ENCODE measurements around the gene EPHB1.

The EPHB1 gene

DNA sequence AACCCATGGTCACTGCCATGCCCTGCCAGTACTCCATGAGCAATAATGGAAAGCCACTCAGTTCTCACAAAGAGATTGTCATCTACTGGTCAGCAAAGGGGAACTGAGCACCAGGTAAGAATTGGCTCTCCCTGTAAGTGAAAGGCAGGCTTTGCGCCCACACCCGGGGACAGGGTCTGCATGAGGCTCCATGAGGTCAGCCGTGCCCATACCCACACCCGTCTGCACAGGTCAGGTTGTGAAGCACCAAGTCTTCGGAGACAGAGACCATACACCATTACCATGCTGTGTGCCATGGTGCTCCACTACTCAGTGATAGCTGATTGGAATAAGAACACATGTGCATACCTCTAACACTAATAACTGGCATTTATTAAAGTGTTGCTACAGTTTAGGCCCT, 322.9 kb downstream of the EPHB1 start:
- in situ Hi-C loops (cut with HindIII; ENCODE audit: low sequenced_read_pairs): no loop called here
- no peak overlapping the region for H3K4me3 ChIP-seq (ENCODE audit: low read depth, low read length)
- TF ChIP-seq CTCF (IDR thresholded peaks at IDR 0.05; ENCODE audit: low read depth, low read length): no peak
- DNase-seq (ENCODE audit: low read depth, low spot score): no peak

DNA sequence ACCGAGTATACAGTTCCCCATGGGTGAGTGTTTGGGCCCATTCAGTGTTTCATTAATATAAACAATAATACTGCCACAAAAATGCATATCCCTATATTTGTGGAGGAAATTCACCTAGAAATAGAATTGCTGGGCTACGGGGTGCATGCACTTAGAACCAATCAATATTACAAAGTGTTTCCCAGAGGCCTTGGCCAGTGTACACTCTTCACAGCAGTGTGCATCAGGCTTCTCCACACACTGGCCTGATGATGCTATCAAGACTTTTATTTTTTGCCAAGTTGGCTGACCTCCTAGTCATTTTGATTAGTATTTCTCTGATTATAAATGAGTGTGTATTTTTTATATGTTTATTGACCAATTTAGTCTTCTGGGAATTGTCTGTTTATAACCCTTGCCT, 323.7 kb downstream of the EPHB1 start:
- no peak overlapping the region for H3K4me3 ChIP-seq (ENCODE audit: low read depth, low read length)
- no peak for TF ChIP-seq CTCF (IDR thresholded peaks at IDR 0.05; ENCODE audit: low read depth, low read length)
- no peak for DNase-seq (ENCODE audit: low read depth, low spot score)
- in situ Hi-C loops (cut with HindIII; ENCODE audit: low sequenced_read_pairs): no loop called here

DNA sequence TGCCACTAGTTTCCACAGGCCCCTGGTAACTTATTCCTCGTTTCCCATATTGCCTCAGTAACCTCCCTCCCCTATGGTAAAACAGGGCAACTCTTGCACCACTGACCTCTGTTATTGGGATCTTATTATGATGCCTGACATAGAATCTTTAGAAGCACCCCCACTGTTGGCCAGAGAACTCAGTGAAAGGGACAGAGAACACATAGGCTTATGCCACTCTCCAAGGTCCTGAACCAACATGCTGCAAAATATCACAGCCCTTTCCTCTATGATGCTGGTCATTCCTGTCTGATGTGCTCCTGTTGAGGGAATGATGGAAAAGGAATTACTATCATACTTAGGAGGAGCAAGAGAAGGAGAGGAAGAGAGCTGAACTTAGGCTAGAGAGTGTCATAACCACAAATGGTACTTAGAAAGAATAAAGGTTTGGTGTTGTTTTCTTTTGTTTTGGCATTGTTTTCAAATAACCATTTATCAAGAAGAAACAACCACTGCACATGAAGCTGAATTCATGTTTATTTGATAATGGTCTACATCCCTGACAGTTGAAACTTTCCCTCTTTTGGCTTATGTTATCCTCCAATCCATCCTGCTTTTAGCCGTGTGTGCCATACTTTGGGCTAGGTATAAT, 330.2 kb downstream of the EPHB1 start:
- H3K4me3 ChIP-seq (ENCODE audit: low read depth, low read length): no peak overlapping the region
- in situ Hi-C loops (cut with HindIII; ENCODE audit: low sequenced_read_pairs): no loop called here
- TF ChIP-seq CTCF (IDR thresholded peaks at IDR 0.05; ENCODE audit: low read depth, low read length): no peak
- DNase-seq (ENCODE audit: low read depth, low spot score): peak; percentile 22

GRCh38 chr3:135127946-135128470, 332.9 kb downstream of the EPHB1 start:
- TF ChIP-seq CTCF (IDR thresholded peaks at IDR 0.05; ENCODE audit: low read depth, low read length): no peak
- no peak for DNase-seq (ENCODE audit: low read depth, low spot score)
- in situ Hi-C loops (cut with HindIII; ENCODE audit: low sequenced_read_pairs): no loop called here
- H3K4me3 ChIP-seq (ENCODE audit: low read depth, low read length): no peak overlapping the region

GRCh38 chr3:135128818-135129217, 333.8 kb downstream of the EPHB1 start:
- in situ Hi-C loops (cut with HindIII; ENCODE audit: low sequenced_read_pairs): no loop called here
- no peak for TF ChIP-seq CTCF (IDR thresholded peaks at IDR 0.05; ENCODE audit: low read depth, low read length)
- no peak for DNase-seq (ENCODE audit: low read depth, low spot score)

GRCh38 chr3:135131290-135131689, 336.2 kb downstream of the EPHB1 start:
- DNase-seq (ENCODE audit: low read depth, low spot score): no peak
- in situ Hi-C loops (cut with HindIII; ENCODE audit: low sequenced_read_pairs): no loop called here
- H3K4me3 ChIP-seq (ENCODE audit: low read depth, low read length): no peak overlapping the region
- no peak for TF ChIP-seq CTCF (IDR thresholded peaks at IDR 0.05; ENCODE audit: low read depth, low read length)

More at GRCh38 chr3:135128818-135129217, 333.8 kb downstream of the EPHB1 start:
- H3K4me3 ChIP-seq (ENCODE audit: low read depth, low read length): no peak overlapping the region

All from astrocyte of the spinal cord (primary cell).